Endothelial cell of umbilical vein (primary cell): ENCODE results near the gene PLXNA4.

ENCODE experiments used
- EZH2 ChIP-seq: IDR thresholded peaks from 2 replicates; pipeline ENCODE4 v1.6.1; 2012; ENCODE audit warnings: borderline replicate concordance, low read depth, mild to moderate bottlenecking, moderate library complexity, low read length, inconsistent platforms; ENCODE audit not compliant: severe bottlenecking
- FOS ChIP-seq: IDR thresholded peaks from 2 replicates; pipeline ENCODE4 v1.6.1; 2011; ENCODE audit warnings: mild to moderate bottlenecking, low read length, moderate library complexity, borderline replicate concordance; ENCODE audit not compliant: insufficient read depth
- JUN ChIP-seq: IDR thresholded peaks from 2 replicates; pipeline ENCODE4 v1.6.1; 2011; ENCODE audit warnings: borderline replicate concordance, low read depth; ENCODE audit not compliant: insufficient read length, insufficient read depth
- MYC ChIP-seq: IDR thresholded peaks from one replicate; pipeline ENCODE4 v1.6.1; 2011; ENCODE audit warnings: mild to moderate bottlenecking, low read depth, low read length
- POLR2A ChIP-seq: IDR thresholded peaks from 2 replicates; pipeline ENCODE4 v1.6.1; 2012; ENCODE audit warnings: low read depth, mild to moderate bottlenecking, control low read depth, low read length
- TF ChIP-seq, protein P1 (sequence below), 2 donors: IDR thresholded peaks; 1 replicate in 1 of 2; 2 replicates in 1 of 2; pipeline ENCODE4 v1.5.1; 2011; ENCODE audit warnings: low read length in 2 of 2, mild to moderate bottlenecking in 2 of 2, moderate library complexity in 2 of 2, control low read depth in 1 of 2, inconsistent platforms in 1 of 2, low read depth in 1 of 2; ENCODE audit not compliant: insufficient read depth in 1 of 2; ENCODE audit errors: extremely low read depth in 1 of 2

DNA sequence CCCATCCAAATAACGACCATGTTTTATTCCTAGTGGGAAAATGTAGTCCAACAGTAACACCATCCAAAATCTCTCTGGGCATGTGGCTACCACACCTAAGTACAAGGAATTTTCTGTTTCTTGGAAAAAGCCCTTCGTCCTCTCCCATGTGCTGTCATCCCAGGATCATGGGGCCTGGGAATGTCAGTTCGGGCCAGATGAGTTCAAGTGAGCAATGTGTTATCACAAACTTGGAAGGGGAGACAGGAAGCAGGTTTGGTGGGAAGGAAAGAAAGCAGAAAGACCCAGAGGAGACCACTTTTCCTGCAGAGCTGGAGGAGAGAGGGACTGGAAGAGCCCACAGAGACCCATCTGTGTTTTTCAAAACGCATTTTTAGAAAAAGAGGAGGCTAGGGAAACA, 110.8 kb downstream of the PLXNA4 start:
- TF ChIP-seq, protein P1, sequence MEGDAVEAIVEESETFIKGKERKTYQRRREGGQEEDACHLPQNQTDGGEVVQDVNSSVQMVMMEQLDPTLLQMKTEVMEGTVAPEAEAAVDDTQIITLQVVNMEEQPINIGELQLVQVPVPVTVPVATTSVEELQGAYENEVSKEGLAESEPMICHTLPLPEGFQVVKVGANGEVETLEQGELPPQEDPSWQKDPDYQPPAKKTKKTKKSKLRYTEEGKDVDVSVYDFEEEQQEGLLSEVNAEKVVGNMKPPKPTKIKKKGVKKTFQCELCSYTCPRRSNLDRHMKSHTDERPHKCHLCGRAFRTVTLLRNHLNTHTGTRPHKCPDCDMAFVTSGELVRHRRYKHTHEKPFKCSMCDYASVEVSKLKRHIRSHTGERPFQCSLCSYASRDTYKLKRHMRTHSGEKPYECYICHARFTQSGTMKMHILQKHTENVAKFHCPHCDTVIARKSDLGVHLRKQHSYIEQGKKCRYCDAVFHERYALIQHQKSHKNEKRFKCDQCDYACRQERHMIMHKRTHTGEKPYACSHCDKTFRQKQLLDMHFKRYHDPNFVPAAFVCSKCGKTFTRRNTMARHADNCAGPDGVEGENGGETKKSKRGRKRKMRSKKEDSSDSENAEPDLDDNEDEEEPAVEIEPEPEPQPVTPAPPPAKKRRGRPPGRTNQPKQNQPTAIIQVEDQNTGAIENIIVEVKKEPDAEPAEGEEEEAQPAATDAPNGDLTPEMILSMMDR (IDR thresholded peaks at IDR 0.05; ENCODE audit: extremely low read depth in 1 of 2, insufficient read depth in 1 of 2, low read depth in 1 of 2, low read length in 2 of 2), result no peak
- TF ChIP-seq EZH2 (no peak), JUN (no peak), POLR2A (no peak), FOS (no peak), MYC (no peak)
